ENCODE measurements around the gene MVB12B.

Gene MVB12B

DNA sequence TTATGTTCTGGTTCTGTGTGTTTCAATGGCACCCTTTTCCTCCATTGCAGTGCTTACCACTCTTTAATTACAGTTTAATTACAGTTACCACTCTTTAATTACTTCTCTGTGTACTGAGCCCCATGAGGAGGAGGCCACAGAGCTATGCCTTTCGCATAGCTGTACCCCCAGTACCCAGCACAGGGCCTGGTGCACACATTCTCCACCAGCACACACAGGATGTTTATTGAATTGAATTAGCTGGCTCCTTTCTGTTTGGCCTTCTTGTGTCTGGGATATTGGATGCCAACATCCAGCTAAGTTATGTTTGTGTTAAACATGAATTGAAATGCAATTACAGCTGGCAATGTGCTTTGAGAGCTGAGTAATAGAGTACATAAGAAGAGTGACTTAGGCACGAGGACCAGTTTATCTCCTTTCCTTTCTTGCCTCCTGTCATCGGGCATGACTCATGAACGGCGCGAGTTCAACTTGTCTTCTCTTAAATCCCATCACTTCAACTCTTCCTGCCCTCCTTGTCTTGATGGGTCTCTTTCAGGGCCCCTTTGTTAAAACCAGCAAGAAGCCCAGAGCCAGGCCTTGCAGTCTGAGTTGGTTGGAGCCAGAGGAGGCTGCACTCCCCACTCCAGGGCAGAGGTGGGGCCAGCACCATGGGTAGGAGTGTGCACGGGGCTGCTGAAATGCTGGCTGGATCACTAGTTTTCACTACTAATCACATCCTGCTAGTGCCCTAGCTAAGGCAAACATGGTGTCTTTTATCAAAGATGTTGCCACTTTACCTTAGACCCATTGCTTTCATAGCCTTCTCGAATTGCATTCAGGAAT, 37.4 kb downstream of the MVB12B start:
- DNase-seq = no peak

DNA sequence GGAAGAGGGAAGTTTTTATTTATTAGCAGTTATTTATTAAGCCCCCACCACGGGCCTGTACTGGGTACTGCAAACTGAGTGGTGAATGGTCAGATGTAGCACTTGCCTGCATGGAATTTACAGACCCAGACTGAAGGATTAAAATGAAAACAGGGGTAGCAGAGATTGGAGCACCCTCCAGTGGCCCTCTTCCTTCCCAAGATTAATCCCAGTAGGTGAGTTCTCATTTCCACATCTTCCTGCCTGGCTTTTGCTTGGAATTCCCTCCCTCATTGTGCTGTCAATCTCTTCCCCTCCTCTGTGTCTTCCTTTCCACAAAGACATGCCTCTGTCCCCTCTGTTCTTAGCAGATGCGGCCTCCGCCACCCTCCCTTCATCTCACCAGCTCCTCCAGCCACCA, 39.2 kb downstream of the MVB12B start:
- DNase-seq = no peak

DNA sequence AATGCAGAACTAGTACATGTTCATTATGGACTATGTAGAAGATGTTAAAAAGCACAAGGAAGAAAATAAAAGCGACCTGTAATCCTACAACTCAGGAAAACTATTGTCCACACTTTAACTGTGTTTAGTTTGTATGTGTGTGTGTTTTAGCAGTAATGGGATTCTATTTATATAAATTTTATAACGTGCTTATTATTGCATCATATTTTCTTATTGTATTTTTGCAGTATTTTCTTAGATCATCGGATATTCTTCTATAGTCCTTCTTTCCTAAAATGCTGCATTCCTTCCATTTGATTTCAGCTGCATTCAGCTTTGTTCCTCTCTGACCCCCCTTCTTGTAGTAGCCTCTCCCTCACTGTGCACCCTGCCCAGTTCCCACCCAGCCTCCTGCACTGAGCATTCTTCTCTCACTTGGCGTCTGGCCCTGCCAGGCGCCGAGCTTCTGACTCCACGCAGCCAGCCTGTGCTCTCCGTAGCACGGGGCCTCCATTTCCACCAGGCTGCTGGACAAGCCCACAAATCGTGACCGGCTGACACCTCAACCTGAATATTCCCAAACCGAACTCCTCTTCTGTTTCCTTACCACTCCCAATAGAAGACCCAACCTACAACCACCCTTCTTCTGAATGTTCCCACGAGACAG, 39.9 kb downstream of the MVB12B start:
- no peak for DNase-seq

DNA sequence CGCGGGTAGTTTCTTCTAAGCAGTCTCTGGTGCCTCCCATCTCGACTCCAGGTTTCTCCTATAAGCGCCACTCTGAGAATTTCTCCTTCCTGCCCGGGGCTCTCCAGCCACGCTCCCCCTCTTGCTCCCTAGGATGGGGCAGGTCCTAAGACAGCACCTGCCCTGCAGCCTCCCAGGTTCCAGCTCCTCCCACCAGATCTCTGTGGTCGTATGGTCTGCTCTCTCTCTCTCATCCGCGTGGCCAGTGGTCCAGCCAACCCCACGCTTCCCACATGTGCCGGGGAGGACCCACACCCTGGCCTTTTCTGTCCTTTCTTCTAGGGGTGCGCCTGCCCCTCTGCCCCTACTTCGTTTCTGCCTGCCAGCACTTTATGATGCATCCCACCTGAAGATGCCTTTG, 40.5 kb downstream of the MVB12B start:
- DNase-seq = no peak

DNA sequence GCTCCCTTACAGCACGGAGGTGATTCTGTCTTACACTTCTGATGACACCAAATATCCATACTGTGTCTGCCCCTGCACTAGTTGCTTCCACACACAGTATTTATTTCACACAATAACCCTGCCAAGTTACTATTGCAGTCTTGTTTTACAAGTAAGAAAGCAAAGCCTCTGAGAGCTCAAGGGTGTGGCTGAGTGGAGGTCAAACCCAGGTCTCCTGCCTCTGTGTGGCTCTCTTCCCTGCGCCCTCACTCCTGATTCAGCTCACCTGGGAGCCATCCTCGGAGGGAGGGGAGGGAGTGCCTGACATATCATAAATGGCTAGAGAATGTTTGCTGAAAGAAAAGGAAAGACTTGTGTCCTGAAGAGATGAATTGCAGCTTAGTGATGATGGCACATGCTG, 41.0 kb downstream of the MVB12B start:
- DNase-seq = no peak

DNA sequence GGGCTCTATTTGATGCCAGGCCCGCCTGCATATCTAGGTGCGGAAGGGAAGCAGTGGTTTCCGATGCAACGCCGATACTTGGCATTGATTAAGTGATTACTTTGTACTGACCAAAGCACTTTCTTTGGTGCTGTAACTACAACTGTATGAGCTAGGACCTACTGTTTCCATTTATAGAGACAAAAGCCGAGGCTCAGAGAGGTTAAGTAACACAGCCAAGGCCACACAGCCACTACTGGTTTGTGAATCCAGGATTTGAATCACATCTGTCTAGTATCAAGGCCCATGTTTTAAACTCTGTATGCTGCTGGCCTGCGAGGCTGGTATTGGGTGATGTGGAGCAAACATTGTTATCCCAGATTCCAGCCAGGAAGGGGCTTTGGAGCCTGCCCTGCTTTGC, 41.4 kb downstream of the MVB12B start:
- no peak for DNase-seq

DNA sequence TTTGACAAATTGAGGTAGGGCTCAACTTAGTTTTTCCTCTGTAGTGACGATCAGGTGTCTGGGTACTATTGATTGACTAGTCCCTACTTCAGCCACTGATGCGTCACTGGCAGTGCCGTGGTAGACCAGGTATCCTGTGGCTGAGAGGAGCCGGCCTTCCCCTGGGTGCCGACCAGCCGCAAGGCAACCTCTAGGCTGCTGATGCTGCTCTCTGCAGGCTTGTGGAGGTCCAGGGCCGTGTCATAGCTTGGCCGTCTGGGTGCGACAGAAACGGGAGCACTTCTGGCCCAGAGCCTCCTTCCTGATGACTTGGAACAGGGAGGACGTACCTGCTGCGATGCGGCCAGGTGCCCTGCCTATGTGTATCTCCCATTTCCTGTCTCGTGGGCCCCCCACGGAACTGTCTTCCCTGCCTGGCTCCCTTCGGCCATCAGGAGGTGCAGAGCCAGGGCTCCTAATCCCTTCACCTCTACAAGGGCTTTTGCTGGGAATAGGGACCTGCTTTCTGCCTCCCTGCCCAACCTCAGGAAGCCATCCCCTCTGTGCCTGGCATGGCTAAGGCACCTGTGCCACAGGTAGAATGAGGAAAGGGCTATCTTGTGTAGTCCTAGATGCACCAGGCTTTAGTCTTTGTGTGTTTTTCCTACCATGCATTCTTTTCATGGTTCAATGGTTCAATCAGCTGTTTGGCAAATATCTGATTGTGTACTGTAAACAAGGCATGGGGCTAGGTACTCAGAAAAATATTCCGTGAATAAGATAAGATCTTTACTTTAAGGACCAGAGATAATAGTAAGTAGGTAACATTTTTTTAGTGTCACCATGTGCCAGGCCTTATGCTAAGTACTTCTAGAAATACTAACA, 44.6 kb downstream of the MVB12B start:
- no peak for DNase-seq

DNA sequence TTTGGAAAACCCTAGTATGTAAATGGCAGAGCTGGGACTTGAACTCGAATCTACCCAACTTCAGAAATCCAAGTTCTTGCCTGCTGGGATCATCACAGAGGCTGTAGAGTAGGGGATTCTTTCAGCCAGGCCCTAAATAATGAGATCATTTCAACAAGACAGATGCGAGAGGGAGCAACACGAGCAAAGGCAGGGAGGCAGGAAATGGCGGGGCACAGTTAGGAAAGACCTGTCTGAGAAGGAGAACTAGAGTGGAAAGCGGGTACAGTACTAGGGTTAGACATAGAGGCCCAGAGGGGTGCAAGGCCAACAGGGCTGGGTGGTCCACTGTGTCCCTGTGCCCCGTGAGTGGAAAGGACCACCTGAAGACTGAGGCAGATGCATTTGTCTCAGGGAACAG, 46.1 kb downstream of the MVB12B start:
- DNase-seq = no peak

DNA sequence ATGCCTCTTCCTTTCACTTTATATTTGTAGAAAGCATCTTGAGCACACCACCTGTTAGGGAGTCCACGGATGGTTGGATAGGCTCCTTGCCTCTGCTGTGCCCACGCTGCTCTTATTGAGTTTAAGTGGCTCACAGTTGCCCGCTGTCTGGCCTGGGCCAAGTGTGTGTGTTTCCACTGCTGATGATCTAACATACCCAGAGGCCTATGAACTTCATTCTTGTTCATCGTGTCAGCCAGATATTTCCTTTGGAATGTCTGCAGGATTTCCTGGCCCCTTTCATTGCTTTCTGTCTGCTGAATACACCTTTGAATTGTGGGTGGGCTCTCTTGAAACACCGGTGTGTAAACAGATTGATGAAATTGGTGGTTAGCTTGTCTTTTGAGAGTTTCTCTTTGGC, 46.6 kb downstream of the MVB12B start:
- DNase-seq = no peak

DNA sequence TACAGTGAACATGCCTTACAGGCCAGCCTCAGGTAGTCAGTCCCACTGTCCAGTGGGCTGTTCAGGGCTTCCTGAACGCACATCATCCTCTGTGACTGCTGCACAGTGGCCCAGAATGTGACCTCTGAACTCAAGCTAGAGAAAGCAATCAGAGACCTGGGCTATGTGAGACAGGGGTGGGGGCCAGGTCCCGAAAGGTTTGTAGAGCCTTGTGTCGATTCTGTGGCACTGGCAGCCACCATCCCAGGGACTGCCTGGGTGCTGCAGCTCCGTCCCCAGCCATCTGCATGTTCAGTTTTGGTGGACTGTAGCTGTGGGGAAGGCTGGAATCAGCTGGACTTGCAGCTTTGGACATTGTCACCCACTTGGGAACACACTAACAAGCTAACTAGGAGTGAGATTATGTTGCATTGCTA, 47.7 kb downstream of the MVB12B start:
- DNase-seq = no peak

DNA sequence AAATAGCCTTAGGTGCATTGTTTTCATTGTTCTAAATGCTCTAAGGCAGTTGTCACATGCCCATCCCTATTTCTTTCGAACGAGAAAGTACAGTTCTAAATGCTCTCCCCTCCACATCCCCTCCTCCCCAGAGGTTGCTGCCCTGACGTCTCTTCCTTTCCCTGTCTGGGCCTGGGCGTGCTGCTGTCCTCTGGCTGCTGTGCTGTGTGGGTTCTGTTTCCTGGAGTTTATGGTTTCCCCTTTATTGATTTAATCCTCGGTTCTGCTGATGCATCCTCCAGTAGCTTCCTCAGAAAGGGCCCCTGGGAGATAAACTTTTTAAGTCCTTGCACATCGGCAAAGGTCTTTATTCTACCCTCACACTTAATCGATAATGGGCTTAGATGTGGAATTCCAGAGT, 48.8 kb downstream of the MVB12B start:
- DNase-seq = no peak

DNA sequence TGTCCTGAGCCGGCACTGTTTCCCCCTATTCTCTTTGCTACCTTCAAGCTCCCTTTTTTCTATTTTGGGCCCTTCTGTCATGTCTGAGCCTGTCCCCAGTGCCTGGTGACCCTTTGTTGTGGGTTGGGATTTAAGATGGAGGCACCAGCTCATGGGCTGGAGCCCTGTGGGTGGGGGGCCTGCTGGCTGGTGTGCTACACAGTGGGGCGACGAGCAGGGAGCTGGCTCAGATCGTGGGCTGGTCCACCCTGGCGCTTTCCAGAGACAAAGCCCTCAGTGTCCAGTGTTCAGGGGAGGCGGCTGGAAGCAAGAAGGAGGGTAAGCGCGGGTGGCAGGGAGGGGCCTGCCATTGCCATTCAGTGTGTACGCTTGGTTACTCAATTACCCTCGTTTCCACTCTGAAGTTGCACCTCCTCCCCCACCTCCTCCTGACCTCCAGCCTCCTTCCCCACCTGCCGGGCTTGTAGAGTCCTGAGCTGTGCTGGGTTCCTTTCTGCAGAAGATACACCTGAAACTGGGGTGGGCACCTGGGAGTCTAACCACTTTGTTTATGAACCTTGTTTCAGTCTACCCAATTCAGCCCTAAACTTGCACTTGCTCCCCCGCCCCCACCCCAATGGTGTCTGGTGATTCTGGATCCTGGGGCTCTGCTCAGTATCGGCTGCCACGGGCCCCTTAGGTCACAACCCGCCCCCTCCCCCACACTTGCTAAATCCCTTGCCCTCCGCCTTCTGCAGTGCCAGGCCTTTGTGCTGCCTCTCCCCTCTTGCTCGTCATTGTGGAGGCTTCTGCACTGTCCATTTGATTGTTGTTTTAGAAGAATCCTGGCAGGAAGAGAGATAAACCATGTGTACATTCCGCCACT, 49.9 kb downstream of the MVB12B start:
- DNase-seq = peak; percentile 33

DNA sequence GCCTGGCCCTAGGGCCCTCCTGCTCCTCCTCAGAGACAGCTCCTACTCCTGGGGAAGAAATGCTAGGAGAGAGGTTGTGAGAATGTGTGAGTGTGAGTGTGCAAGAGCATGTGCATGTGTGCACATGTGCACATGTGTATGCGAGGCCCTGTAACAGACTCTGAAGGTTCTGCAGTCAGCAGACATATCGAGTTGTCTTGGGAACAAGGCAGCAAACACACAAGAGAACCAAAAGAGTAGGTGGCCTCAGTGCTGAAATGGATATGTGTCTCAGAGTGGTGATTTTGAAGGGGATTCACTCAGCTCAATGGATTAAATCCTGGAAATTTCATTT, 50.5 kb downstream of the MVB12B start:
- no peak for DNase-seq

DNA sequence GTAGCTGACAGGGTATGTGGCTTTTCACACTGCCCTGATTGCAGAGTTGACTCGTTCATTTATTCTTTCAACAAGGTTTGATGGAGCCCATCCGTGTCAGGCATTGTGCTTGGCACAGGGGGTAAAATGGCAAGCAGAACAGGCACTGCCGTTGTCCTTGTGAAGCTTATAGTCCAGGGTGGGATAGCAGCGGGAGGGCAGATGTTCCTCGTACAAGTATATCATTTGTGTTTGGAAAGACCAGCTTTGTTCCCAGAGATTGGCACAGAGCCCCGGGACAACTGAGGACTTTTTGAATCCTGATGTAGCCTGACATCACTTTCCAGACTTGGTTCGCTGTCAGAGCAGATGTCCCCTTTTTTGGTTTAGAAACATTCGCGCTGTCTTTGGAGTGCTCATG, 50.9 kb downstream of the MVB12B start:
- no peak for DNase-seq

DNA sequence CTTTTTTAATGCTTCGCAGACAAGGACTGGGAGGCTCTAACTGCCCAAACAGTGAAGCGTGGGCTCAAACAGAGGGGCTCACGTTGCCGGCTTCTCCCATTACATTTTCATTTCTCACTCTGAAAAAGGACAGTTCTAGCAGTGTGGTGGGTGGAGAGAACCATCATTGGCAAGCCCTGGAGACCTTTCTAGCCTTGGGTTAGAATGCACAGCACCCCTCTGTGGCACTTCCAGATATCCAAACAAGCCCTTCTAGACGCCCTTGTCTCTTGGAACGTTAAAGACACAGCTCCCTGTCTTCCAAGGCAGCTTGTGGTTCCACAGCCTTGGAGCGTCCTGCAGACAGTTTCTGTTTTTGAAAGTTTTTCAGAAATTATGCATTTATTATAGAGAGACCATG, 52.1 kb downstream of the MVB12B start:
- DNase-seq = no peak

DNA sequence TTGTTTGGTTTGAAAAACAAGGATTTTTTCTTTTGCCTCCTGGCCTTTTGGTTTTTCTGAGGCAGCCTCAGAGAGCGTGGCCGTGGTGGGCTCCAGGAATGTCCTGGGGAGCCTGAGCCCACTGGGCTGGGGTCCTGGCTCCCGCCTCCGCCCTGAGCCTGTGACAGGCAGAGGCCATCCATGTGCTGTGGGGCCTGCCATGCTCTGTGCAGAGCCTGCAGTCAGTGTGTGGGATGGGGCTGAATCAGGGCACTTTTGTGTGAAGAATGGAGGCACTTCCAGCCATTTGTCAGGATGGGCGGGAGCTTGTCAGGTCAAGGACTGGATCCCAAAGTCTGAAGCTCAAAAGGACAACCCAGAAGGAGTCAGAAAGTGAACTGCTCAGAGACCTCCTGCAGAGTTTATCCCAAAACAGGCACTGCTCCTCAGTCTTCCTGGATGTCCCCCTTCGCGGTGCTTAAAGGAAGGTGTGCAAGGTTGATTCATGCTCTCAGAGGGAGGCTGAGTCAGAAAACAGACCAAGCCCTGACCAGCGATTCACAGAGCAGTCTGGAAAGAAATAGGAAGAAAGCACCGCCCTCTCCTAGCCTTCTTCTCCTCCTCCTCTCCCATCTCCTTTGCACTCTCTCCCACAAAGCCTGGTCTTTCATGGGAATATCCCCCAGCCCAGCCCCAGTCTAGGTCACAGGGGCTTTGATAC, 53.2 kb downstream of the MVB12B start:
- no peak for DNase-seq

DNA sequence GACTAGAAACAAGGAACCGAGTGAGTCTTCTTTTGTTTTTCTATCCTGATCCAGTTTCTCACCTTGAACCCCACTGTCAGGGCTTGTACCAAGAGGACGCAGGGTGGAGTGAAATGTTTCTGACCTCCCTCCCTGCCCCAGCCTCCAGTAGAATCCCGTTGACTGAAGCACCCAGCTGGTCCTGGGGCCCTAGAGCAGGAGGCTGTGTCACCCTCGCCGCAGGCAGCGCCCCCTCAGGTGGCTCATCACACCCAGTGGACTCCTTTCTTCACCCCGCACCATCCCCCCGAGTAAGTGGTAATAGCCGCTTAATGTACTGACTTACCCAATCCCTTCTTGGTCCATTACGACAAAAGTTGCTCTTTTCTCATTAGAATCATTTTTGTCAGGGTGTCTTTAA, 53.8 kb downstream of the MVB12B start:
- no peak for DNase-seq

DNA sequence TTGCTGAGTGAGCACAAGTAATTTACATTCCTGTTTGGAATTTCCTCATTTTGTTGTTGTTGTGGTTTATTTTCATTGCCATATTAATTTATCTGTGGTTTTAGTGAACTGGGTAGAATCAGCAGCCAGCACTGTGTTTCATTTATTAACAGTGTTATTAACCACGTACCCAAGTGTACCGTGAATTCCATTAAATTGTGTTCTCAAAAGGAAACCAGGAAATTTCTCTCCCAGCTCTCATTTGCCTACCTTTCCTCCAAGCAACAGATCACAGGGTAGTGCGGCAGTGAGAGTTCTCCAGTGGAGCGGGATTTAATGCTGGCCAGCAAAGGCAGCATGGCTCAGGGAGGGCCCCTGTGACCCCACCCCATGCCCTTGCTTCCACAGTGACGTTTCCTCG, 54.6 kb downstream of the MVB12B start:
- DNase-seq = no peak

DNA sequence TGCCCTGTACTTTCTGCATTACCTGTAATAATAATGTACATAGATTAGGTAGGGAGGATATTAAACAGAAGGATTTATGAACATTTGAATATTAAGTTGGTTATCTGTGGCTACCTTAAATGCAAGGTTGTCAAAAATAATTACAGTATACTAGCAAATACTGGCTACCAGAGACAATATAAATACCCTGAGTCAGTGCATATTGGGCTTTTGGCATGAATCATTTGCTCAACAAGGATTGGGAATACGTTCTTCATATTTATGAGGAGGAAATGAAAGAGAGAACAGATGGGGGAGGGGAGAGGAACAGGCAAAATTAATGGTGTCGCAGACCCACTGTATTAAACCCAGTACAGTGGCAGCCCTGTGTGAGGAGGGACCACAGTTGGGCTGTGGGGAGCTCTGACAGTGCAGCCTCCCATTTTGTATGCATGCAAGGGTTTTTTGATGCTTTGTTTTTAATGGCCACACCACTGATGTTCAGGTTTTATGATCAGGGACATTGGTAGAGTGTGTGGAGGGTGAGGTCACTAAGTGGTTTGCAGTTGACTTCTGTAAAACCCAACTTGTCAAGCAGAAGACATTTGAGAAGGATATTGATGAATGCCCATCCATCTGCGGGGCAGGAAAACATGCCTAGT, 56.9 kb downstream of the MVB12B start:
- DNase-seq = no peak

DNA sequence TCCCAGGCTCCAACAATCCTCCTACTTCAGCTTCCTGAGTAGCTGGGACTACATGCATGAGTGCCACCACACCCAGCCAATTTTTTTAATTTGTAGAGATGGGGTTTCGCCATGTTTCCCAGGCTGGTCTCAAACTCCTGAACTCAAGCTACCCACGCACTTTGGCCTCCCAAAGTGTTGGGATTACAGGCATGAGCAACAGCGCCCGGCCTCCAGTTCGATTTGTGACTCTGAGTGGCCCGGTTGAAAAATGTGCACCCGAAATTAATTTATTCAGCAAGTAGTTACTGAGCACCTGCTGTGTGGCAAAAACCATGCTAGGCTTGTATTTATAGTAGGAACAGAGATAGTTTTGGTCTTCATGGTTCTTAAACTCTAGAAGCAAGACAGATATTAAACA, 58.3 kb downstream of the MVB12B start:
- no peak for DNase-seq

DNA sequence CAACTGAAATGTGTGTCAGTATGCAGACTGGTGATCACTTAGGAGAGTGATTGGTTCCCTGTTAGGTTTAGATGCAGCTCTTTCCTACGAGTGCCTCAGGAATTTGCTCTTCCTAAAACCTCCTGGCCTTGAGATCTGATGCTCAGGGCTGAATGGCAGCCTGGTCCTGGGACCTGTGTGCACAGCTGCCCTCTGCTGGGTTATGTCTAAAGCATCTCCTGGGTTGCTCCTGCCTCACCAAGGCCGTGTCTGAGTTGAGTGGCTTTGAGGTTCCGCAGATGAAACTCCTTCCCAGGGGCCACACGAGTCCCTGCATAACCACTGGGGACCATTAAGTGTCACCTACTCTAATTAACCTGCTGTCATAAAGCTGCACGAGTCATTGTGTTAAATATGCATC, 59.5 kb downstream of the MVB12B start:
- DNase-seq = peak; percentile 32

DNA sequence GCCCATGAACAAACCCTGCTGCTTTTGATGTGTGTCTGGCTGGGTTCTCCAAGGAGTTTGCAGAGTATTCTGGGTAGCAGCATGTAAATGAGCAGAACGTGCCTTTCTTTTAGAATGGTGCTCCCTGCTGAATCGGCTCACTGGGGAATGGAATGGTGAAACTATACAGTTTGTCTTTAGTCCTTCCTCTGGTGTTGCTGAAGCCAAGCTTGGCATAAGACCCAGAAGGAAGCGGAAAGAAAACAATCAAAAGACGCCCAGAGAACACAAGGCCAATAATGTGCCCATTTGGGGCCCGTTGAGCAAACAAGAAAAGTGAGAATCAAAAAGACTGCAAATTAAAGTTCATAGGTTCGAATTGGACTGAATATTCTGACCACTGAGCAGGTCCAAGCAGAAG, 60.1 kb downstream of the MVB12B start:
- no peak for DNase-seq

Measured in RPMI8226 (cell line).